SU-DHL-6 (cell line): ENCODE measurements around the gene HACD4.

Experiments used
- EZH2phosphoT487 ChIP-seq: fragments of 200-600 bp; sonication (generic), shearing (Covaris generic); conservative IDR thresholded peaks from 2 replicates; pipeline ENCODE4 v1.6.1; 2018; ENCODE audit warnings: mild to moderate bottlenecking, antibody characterized with exemption, low read length, moderate library complexity, mixed read lengths
- TF ChIP-seq, protein P1 (sequence below): fragments of 200-600 bp; sonication (generic); IDR thresholded peaks from one replicate; pipeline ENCODE4 v1.5.1; 2017; ENCODE audit warnings: antibody characterized with exemption, mild to moderate bottlenecking, low read length, moderate library complexity; ENCODE audit not compliant: insufficient read depth, poor library complexity, severe bottlenecking

- TF ChIP-seq, protein P1, sequence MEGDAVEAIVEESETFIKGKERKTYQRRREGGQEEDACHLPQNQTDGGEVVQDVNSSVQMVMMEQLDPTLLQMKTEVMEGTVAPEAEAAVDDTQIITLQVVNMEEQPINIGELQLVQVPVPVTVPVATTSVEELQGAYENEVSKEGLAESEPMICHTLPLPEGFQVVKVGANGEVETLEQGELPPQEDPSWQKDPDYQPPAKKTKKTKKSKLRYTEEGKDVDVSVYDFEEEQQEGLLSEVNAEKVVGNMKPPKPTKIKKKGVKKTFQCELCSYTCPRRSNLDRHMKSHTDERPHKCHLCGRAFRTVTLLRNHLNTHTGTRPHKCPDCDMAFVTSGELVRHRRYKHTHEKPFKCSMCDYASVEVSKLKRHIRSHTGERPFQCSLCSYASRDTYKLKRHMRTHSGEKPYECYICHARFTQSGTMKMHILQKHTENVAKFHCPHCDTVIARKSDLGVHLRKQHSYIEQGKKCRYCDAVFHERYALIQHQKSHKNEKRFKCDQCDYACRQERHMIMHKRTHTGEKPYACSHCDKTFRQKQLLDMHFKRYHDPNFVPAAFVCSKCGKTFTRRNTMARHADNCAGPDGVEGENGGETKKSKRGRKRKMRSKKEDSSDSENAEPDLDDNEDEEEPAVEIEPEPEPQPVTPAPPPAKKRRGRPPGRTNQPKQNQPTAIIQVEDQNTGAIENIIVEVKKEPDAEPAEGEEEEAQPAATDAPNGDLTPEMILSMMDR, result no peak
- TF ChIP-seq EZH2phosphoT487, result no peak
Observed at GRCh38 chr9:21023861-21024260, 7.6 kb downstream of the HACD4 start.
